H9 (cell line): ENCODE measurements around the gene ATG7. TPM values are rescaled to one million over a fixed set of nuclear protein-coding genes. Genes with fewer than 3 reads are reported as not detected.

ENCODE experiments used
- DNase-seq: peaks from one replicate; pipeline ENCODE4 v3.0.0-alpha.2; 2017
- H2AFZ ChIP-seq: one replicate; pipeline ENCODE4 v1.6.1; 2013; ENCODE audit warnings: mild to moderate bottlenecking, low read length, control low read depth, moderate library complexity
- H2AK5ac ChIP-seq: 2 replicates; pipeline ENCODE4 v1.6.1; 2013; ENCODE audit warnings: low read length, control low read depth, mixed read lengths; ENCODE audit not compliant: insufficient read length
- H2BK120ac ChIP-seq: one replicate; pipeline ENCODE4 v1.6.1; 2013; ENCODE audit warnings: low read depth, mild to moderate bottlenecking, low read length, control low read depth, inconsistent platforms; ENCODE audit not compliant: poor library complexity, severe bottlenecking
- H2BK12ac ChIP-seq: 2 replicates; pipeline ENCODE4 v1.6.1; 2013; ENCODE audit warnings: low read length, control low read depth, mixed read lengths, low read depth; ENCODE audit not compliant: insufficient read length
- H2BK15ac ChIP-seq: 2 replicates; pipeline ENCODE4 v1.6.1; 2013; ENCODE audit warnings: low read depth, low read length, control low read depth
- H2BK20ac ChIP-seq: one replicate; pipeline ENCODE4 v1.6.1; 2013; ENCODE audit warnings: low read depth, mild to moderate bottlenecking, low read length, control low read depth, inconsistent platforms; ENCODE audit not compliant: poor library complexity, severe bottlenecking
- H2BK5ac ChIP-seq: 2 replicates; pipeline ENCODE4 v1.6.1; 2013; ENCODE audit warnings: low read length, control low read depth, mixed read lengths; ENCODE audit not compliant: insufficient read length
- H3K14ac ChIP-seq: 2 replicates; pipeline ENCODE4 v1.6.1; 2013; ENCODE audit warnings: low read length, control low read depth; ENCODE audit not compliant: insufficient read depth
- H3K18ac ChIP-seq: 2 replicates; pipeline ENCODE4 v1.6.1; 2013; ENCODE audit warnings: low read depth, mild to moderate bottlenecking, mixed read lengths, low read length, control low read depth; ENCODE audit not compliant: insufficient read length
- H3K23ac ChIP-seq: 2 replicates; pipeline ENCODE4 v1.6.1; 2013; ENCODE audit warnings: low read length, control low read depth, mixed read lengths, low read depth; ENCODE audit not compliant: insufficient read length
- H3K23me2 ChIP-seq: 2 replicates; pipeline ENCODE4 v1.6.1; 2013; ENCODE audit warnings: low read depth, mild to moderate bottlenecking, mixed read lengths, low read length, control low read depth; ENCODE audit not compliant: insufficient read length, poor library complexity, severe bottlenecking
- H3K27ac ChIP-seq: 2 replicates; pipeline ENCODE4 v1.5.1; 2013; ENCODE audit warnings: low read length, control low read depth, mixed read lengths, low read depth; ENCODE audit not compliant: insufficient read length
- H3K27me3 ChIP-seq: 2 replicates; pipeline ENCODE4 v1.6.1; 2013; ENCODE audit warnings: low read length, control low read depth, inconsistent platforms; ENCODE audit not compliant: insufficient read depth
- H3K4ac ChIP-seq: 2 replicates; pipeline ENCODE4 v1.6.1; 2013; ENCODE audit warnings: low read depth, mild to moderate bottlenecking, control low read depth, inconsistent platforms, low read length, moderate library complexity
- H3K4me1 ChIP-seq: 2 replicates; pipeline ENCODE4 v1.6.1; 2013; ENCODE audit warnings: low read length, control low read depth, inconsistent platforms; ENCODE audit not compliant: insufficient read depth
- H3K4me2 ChIP-seq: 2 replicates; pipeline ENCODE4 v1.6.1; 2013; ENCODE audit warnings: low read length, control low read depth, mixed read lengths; ENCODE audit not compliant: insufficient read length, insufficient read depth
- H3K56ac ChIP-seq: 2 replicates; pipeline ENCODE4 v1.6.1; 2013; ENCODE audit warnings: low read depth, mild to moderate bottlenecking, mixed read lengths, low read length, control low read depth; ENCODE audit not compliant: insufficient read length
- H3K79me1 ChIP-seq: 2 replicates; pipeline ENCODE4 v1.6.1; 2013; ENCODE audit warnings: low read depth, mild to moderate bottlenecking, moderate library complexity, low read length, control low read depth, inconsistent platforms; ENCODE audit not compliant: insufficient read depth, poor library complexity, severe bottlenecking
- H3K79me2 ChIP-seq: 2 replicates; pipeline ENCODE4 v1.6.1; 2013; ENCODE audit warnings: low read length, control low read depth, inconsistent platforms; ENCODE audit not compliant: insufficient read depth
- H3K9ac ChIP-seq: 2 replicates; pipeline ENCODE4 v1.6.1; 2013; ENCODE audit warnings: low read length, control low read depth, mixed read lengths; ENCODE audit not compliant: insufficient read length; ENCODE audit errors: extremely low read depth
- H3K9me3 ChIP-seq: one replicate; pipeline ENCODE4 v1.6.1; 2013; ENCODE audit warnings: low read depth, low read length, inconsistent platforms; ENCODE audit not compliant: control insufficient read depth
- H3T11ph ChIP-seq: one replicate; pipeline ENCODE4 v1.6.1; 2013; ENCODE audit warnings: mild to moderate bottlenecking, low read length, control low read depth, inconsistent platforms
- H4K20me1 ChIP-seq: one replicate; pipeline ENCODE4 v1.6.1; 2013; ENCODE audit not compliant: control insufficient read depth, insufficient read length, insufficient read depth
- H4K5ac ChIP-seq: 2 replicates; pipeline ENCODE4 v1.6.1; 2013; ENCODE audit warnings: low read depth, mild to moderate bottlenecking, mixed read lengths, low read length, control low read depth; ENCODE audit not compliant: insufficient read length
- H4K8ac ChIP-seq: replicated peaks from 2 replicates; pipeline ENCODE4 v1.6.1; 2013; ENCODE audit warnings: low read length, control low read depth, mixed read lengths, low read depth; ENCODE audit not compliant: insufficient read length
- H4K91ac ChIP-seq: 2 replicates; pipeline ENCODE4 v1.6.1; 2013; ENCODE audit warnings: low read depth, mild to moderate bottlenecking, moderate library complexity, mixed read lengths, low read length, control low read depth; ENCODE audit not compliant: insufficient read length
- H3K27ac Mint-ChIP-seq, 3 experiments: 2 replicates in 2 of 3; 3 replicates in 1 of 3; pipeline ENCODE4 v1.8.0; 2020 to 2021; ENCODE audit warnings: mixed read lengths in 3 of 3, mild to moderate bottlenecking in 1 of 3, moderate library complexity in 1 of 3
- H3K27me3 Mint-ChIP-seq: 2 replicates; pipeline ENCODE4 v1.8.0; 2021; ENCODE audit warnings: low read depth, mild to moderate bottlenecking, moderate library complexity, mixed read lengths
- H3K36me3 Mint-ChIP-seq, 3 experiments: 2 replicates in 2 of 3; 3 replicates in 1 of 3; pipeline ENCODE4 v1.8.0; 2020 to 2021; ENCODE audit warnings: low read depth in 3 of 3, mixed read lengths in 3 of 3; ENCODE audit not compliant: insufficient read depth in 1 of 3
- H3K4me1 Mint-ChIP-seq, 2 experiments: 2 replicates each; pipeline ENCODE4 v1.8.0; 2020; ENCODE audit warnings: mixed read lengths in 2 of 2
- H3K4me3 Mint-ChIP-seq, 2 experiments: 2 replicates in 1 of 2; 3 replicates in 1 of 2; pipeline ENCODE4 v1.8.0; 2020 to 2021; ENCODE audit warnings: mild to moderate bottlenecking in 2 of 2, mixed read lengths in 2 of 2, moderate library complexity in 1 of 2
- H3K9me3 Mint-ChIP-seq, 2 experiments: 2 replicates in 1 of 2; 3 replicates in 1 of 2; pipeline ENCODE4 v1.8.0; 2020; ENCODE audit warnings: mild to moderate bottlenecking in 2 of 2, mixed read lengths in 2 of 2, moderate library complexity in 1 of 2
- CTCF ChIP-seq: fragments of 200-600 bp; sonication (generic); conservative IDR thresholded peaks from 3 replicates; pipeline ENCODE4 v1.8.0; 2021; ENCODE audit warnings: antibody characterized with exemption, mild to moderate bottlenecking
- WGBS: extraction: QIAGEN DNeasy Blood & Tissue Kit; methylation state at CpG from one replicate; pipeline ENCODE4 v1.1.7; 2013; ENCODE audit warnings: missing lambda C conversion rate, low lambda C conversion rate, mixed read lengths; ENCODE audit not compliant: insufficient read length; ENCODE audit errors: extremely low coverage; 5-methylcytosine and 5-hydroxymethylcytosine counted together
- total RNA-seq: library from RNA; stranded (reverse); gene quantifications from 2 replicates; pipeline ENCODE4 v1.2.1, GENCODE V29; 2021

The ATG7 gene
- total RNA-seq, 1 experiment from 2014 or later, result 17.9 TPM

GRCh38 chr3:11244121-11244677 is 28.0 kb upstream of the ATG7 start:
- Mint-ChIP-seq H3K27me3 (peaks cover 2% of the 10 kb centered on the region; the same call in 1 of the 2 replicates), H3K27ac (no peak overlapping the region), H3K4me3 (no peak overlapping the region), H3K36me3 (no peaks in the 10 kb centered on the region; a peak in 1 of 7 replicates), H3K4me1 (no peaks in the 10 kb centered on the region), H3K9me3 (no peaks in the 10 kb centered on the region; a peak in 1 of 5 replicates)
- H4K5ac ChIP-seq, result no peak overlapping the region
- TF ChIP-seq CTCF, result no peak
- H2AFZ ChIP-seq, result peak overlapping the region; percentile 54
- H2BK120ac ChIP-seq, result no peak overlapping the region
- no peaks in the 10 kb centered on the region for H3K9me3 ChIP-seq
- no CpG with 5 or more reads among the region's 1 CpG for WGBS
- no peak overlapping the region for H2BK20ac ChIP-seq
- no peak overlapping the region for H3K27ac ChIP-seq
- no peak overlapping the region for H2BK5ac ChIP-seq
- no peak overlapping the region for H3K18ac ChIP-seq
- no peaks in the 10 kb centered on the region for H3K79me2 ChIP-seq
- no peak for DNase-seq
- no peaks in the 10 kb centered on the region for H3K27me3 ChIP-seq
- no peak overlapping the region for H2BK15ac ChIP-seq
- no peaks in the 10 kb centered on the region for H3K79me1 ChIP-seq
- no peak overlapping the region for H3T11ph ChIP-seq
- H2AK5ac ChIP-seq, result no peak overlapping the region
- no peak overlapping the region for H3K4ac ChIP-seq
- H4K8ac ChIP-seq, result no peak overlapping the region
- H3K56ac ChIP-seq, result no peak overlapping the region
- H3K23ac ChIP-seq, result no peak overlapping the region
- no peaks in the 10 kb centered on the region for H3K23me2 ChIP-seq
- no peaks in the 10 kb centered on the region for H4K20me1 ChIP-seq
- H4K91ac ChIP-seq, result no peak overlapping the region
- no peak overlapping the region for H3K9ac ChIP-seq
- no peaks in the 10 kb centered on the region for H3K4me1 ChIP-seq
- H2BK12ac ChIP-seq, result no peak overlapping the region
- no peak overlapping the region for H3K14ac ChIP-seq
- H3K4me2 ChIP-seq, result no peak overlapping the region
